Epithelial cell of esophagus (primary cell): ENCODE data around the gene PHYHIPL.
"Not testable (repeated sequence)": the region's sequence is repeated elsewhere in the genome, so short reads cannot be mapped to it uniquely, and the experiment has no call there.

Experiments
- DNase-seq: peaks from one replicate; pipeline ENCODE4 v3.0.0; 2010; ENCODE audit warnings: low read depth
- H3K4me3 ChIP-seq: 2 replicates; pipeline ENCODE4 v1.5.1; 2011; ENCODE audit warnings: mild to moderate bottlenecking, low read length, control low read depth
- TF ChIP-seq, protein P1 (sequence below): IDR thresholded peaks from 2 replicates; pipeline ENCODE4 v1.5.1; 2011; ENCODE audit warnings: low read depth, mild to moderate bottlenecking, low read length, control low read depth, inconsistent platforms; ENCODE audit not compliant: insufficient read depth; ENCODE audit errors: missing control alignments

Gene PHYHIPL

GRCh38 chr10:59181668-59182067 lies 5.2 kb downstream of the PHYHIPL start:
- TF ChIP-seq, protein P1, sequence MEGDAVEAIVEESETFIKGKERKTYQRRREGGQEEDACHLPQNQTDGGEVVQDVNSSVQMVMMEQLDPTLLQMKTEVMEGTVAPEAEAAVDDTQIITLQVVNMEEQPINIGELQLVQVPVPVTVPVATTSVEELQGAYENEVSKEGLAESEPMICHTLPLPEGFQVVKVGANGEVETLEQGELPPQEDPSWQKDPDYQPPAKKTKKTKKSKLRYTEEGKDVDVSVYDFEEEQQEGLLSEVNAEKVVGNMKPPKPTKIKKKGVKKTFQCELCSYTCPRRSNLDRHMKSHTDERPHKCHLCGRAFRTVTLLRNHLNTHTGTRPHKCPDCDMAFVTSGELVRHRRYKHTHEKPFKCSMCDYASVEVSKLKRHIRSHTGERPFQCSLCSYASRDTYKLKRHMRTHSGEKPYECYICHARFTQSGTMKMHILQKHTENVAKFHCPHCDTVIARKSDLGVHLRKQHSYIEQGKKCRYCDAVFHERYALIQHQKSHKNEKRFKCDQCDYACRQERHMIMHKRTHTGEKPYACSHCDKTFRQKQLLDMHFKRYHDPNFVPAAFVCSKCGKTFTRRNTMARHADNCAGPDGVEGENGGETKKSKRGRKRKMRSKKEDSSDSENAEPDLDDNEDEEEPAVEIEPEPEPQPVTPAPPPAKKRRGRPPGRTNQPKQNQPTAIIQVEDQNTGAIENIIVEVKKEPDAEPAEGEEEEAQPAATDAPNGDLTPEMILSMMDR: peak; percentile 71
- DNase-seq: peak; percentile 81
- no peak overlapping the region for H3K4me3 ChIP-seq

GRCh38 chr10:59190332-59190731 lies 13.9 kb downstream of the PHYHIPL start:
- no peak for DNase-seq
- TF ChIP-seq, protein P1: no peak
- H3K4me3 ChIP-seq: no peak overlapping the region

GRCh38 chr10:59206204-59206720 lies 29.8 kb downstream of the PHYHIPL start:
- TF ChIP-seq, protein P1: no peak
- no peak for DNase-seq
- no peak overlapping the region for H3K4me3 ChIP-seq

- H3K4me3 ChIP-seq: no peak overlapping the region
- no peak for DNase-seq
- TF ChIP-seq, protein P1: no peak
Measured at GRCh38 chr10:59212301-59212798, 35.9 kb downstream of the PHYHIPL start.

DNA sequence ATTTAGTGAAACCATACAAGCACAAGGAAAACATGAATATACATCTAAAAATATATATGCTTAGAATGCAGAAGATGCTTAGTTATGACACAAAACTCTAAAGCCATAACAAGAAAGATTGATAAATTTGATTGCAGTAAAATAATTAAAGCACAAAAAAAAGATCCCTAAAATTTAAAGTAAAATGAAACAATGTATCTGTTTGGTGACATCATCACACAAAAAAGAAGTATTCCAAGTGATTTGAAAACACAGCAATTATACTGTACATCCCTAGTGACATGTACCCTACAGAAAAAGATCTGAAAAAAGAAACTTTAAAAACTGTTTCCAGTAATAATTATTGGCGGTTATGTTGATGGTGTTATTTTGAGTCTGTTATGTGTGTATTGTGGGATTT lies 37.7 kb downstream of the PHYHIPL start:
- DNase-seq: no peak
- TF ChIP-seq, protein P1: no peak
- no peak overlapping the region for H3K4me3 ChIP-seq

- no peak overlapping the region for H3K4me3 ChIP-seq
- no peak for DNase-seq
- TF ChIP-seq, protein P1: no peak
Measured at GRCh38 chr10:59216178-59216869, 39.9 kb downstream of the PHYHIPL start.

DNA sequence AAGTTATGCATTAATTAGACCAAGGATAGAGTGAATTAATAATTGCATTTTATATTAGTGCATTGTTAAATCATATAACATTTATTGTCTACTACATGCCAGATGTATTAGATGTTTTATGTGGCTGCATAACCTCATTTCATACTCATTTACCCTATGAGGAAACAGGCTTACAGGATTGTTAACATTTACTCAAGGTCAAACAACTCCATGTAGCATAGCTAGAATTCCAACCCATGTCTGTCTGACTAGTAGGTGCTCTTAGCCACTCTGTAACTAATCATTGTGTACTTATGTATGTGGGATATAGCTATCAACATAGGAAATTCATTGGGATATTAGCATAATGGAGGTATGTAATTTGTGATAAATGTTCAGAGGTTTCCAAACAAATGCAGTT lies 46.3 kb downstream of the PHYHIPL start:
- no peak for DNase-seq
- TF ChIP-seq, protein P1: no peak
- H3K4me3 ChIP-seq: no peak overlapping the region

DNA sequence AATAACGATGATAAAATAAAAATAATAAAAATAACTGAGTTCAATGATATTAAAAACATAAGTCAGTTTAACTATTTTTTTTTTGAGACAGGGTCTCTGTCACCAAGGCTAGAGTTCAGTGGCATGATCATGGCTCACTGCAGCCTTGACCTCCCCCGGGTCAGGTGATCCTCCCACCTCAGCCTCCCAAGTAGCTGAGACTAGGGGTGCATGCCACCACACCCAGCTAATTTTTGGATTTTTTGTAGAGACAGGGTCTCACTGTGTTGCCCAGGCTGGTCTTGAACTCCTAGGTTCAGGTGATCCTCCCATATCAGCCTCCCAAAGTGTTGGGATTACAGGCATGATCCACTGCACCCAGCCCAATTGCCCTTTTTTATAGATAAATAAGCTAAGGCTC lies 47.2 kb downstream of the PHYHIPL start:
- not testable (repeated sequence) for H3K4me3 ChIP-seq, DNase-seq
